ENCODE measurements around the gene ZNF525.

DNA sequence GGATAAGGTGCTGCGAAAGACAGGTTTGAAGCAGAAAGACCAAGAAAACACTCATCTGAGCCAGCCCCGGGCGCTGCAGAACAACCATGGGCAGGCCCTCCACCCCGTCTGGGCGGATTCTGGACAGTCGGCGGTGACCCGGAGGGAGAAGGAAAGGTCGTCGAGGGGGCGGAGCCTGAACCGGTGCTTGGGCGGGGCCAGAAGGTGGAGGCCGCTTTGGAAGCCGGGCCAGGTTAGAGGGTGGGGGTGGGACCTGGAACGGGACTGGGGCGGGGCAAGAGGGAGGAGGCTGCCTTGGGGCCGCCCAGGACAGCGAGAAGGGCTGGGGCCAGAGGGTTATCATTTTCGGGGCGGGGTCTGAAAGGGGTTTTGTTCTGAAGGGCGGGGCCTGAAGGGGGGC lies 24.5 kb downstream of the ZNF525 start:
- no peak for TF ChIP-seq CTCF (conservative IDR thresholded peaks at IDR 0.05)
- no peak for TF ChIP-seq ZFX (IDR thresholded peaks at IDR 0.05)
